Measurements from ENCODE around the gene SLC35F4.

SLC35F4 gene

DNA sequence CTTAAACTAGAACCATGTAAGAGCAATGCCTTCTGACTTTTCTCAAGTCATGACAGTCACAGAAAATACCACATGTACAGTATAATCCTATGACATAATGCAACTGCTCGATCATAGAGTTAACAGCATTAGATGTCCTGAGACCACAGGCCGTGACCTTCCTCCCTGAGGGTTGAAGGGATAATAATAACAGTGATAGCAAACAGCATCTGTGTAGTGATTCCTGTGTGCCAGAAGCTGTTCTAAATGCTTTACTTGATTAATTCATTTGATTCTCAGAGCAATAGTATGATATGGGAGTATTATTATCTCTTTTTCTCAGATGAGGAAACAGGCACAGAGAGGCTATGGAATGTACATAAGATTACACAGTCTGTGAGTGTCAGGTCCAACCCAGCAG, 53.2 kb downstream of the SLC35F4 start:
- H3K4me3 ChIP-seq (ENCODE audit: low read depth, low read length) = no peak overlapping the region
- TF ChIP-seq, protein P1, sequence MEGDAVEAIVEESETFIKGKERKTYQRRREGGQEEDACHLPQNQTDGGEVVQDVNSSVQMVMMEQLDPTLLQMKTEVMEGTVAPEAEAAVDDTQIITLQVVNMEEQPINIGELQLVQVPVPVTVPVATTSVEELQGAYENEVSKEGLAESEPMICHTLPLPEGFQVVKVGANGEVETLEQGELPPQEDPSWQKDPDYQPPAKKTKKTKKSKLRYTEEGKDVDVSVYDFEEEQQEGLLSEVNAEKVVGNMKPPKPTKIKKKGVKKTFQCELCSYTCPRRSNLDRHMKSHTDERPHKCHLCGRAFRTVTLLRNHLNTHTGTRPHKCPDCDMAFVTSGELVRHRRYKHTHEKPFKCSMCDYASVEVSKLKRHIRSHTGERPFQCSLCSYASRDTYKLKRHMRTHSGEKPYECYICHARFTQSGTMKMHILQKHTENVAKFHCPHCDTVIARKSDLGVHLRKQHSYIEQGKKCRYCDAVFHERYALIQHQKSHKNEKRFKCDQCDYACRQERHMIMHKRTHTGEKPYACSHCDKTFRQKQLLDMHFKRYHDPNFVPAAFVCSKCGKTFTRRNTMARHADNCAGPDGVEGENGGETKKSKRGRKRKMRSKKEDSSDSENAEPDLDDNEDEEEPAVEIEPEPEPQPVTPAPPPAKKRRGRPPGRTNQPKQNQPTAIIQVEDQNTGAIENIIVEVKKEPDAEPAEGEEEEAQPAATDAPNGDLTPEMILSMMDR (IDR thresholded peaks at IDR 0.05; ENCODE audit: borderline replicate concordance, insufficient read depth, low read depth, low read length) = no peak

DNA sequence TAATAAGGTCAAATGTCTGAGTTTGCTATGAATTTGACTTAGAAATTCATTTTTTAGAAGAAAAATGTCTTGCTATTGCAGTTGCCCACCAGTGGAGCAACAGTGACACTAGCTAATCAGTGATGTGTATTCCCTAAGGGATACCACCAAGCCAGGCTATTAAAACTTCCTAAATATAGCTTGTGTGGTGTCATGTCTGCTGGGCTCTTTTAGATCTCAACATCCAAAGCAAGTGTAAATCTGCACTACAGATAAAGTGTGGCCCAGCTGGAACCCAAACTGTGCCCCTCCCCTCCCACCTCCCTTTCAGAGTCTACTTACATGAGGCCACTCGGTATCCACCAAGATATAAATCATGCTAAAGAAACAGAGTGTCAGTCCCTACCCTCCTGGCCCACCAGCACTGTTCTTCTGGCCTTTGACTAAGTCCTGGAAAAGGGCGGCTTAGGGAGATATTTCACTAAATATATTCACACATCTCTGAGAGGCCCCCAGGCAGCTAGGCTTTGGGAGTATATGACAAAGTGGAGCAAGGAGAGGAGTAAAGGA, 53.8 kb downstream of the SLC35F4 start:
- TF ChIP-seq, protein P1 (IDR thresholded peaks at IDR 0.05; ENCODE audit: borderline replicate concordance, insufficient read depth, low read depth, low read length) = no peak
- H3K4me3 ChIP-seq (ENCODE audit: low read depth, low read length) = no peak overlapping the region

DNA sequence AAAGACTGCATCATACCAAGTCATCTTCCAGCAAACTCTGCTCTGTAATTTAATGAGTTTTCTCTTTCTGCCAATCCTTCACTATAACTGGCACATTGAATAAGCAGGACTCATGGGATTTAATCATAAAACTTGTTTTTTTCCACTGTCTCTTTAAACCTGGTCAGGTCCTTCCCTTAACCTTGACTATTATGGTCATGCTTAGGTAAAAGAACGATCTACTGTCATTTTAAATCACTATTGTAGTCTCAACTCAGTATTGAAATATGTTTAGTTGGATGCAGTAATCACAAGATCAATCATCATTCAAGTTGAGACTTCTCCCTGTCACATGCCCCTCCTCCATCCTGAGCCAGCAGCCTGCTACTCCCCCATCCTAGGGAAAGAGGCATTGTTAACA, 56.1 kb downstream of the SLC35F4 start:
- H3K4me3 ChIP-seq (ENCODE audit: low read depth, low read length) = no peak overlapping the region
- TF ChIP-seq, protein P1 (IDR thresholded peaks at IDR 0.05; ENCODE audit: borderline replicate concordance, insufficient read depth, low read depth, low read length) = no peak

DNA sequence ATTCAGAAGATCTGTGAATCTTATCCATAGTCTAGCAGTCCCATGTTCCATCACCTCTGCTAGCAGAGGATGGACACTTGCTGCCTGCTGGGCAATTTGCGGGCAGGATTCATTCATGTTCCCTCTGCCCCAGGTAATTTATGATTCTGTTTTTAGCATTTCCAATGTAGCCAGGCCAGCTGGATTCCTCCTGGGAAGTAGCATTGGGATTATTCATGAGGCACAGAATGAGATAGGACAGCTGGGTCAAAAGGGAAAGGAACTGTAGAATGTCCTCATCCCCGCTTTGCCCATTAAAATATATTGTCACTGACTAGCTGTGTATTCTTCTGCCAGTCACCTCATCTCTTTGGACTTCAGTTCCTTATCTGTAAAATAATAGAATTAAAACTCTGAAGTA, 68.7 kb downstream of the SLC35F4 start:
- TF ChIP-seq, protein P1 (IDR thresholded peaks at IDR 0.05; ENCODE audit: borderline replicate concordance, insufficient read depth, low read depth, low read length) = no peak
- no peak overlapping the region for H3K4me3 ChIP-seq (ENCODE audit: low read depth, low read length)

DNA sequence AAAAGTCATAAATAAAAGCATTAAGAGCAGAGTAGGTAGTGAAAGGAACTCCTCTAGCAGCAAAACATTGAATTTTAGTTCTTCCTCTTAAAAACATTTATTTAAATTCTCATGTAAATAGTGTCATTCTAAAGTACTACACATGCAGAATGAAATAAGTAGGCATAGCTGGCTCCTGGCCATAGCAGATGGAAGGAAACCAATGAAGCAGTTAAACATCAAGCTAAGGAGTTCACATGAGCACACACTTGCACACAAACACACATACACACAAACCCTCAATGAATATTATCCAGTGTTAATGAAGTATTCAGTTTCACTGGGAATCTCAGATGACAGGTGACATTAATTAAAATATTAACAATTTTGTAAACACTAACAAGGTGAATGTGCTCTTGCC, 69.3 kb downstream of the SLC35F4 start:
- TF ChIP-seq, protein P1 (IDR thresholded peaks at IDR 0.05; ENCODE audit: borderline replicate concordance, insufficient read depth, low read depth, low read length) = no peak
- H3K4me3 ChIP-seq (ENCODE audit: low read depth, low read length) = no peak overlapping the region

DNA sequence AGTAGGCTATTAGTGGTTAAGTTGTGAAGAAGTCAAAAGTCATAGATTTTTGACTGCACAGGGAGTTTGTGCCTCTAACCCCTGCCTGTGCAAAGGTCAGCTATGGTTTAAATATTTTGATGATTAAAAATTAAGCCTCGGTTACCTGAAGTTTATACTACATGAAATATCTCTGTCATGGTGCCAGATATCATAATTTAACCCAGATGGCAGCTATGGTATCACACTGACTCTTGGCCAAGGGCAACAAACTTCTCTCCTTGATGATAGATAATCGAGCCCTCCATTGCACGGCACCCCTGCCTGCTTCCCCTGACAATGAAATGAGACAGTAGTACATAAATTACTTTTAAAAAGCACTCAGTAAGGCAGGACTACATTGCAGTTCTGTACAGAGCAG, 80.8 kb downstream of the SLC35F4 start:
- TF ChIP-seq, protein P1 (IDR thresholded peaks at IDR 0.05; ENCODE audit: borderline replicate concordance, insufficient read depth, low read depth, low read length) = no peak
- H3K4me3 ChIP-seq (ENCODE audit: low read depth, low read length) = no peak overlapping the region

DNA sequence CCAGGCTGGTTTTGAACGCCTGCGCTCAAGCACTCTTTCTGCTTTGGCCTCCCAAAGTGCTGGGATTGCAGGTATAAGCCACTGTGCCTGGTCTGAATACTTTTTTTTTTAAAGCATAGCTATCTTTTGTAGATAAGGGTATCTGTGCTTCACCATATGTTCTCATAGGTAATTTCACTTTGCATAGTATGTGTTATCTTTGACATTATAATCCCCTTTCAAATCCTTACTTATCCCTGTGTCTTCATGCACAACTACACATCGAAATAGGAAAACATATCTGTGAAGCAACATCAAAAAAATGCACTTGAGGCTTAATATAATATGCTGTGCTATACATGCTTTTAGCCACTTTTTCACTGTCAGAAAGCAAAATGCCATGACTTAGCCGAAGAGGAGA, 94.1 kb downstream of the SLC35F4 start:
- H3K4me3 ChIP-seq (ENCODE audit: low read depth, low read length) = no peak overlapping the region
- TF ChIP-seq, protein P1 (IDR thresholded peaks at IDR 0.05; ENCODE audit: borderline replicate concordance, insufficient read depth, low read depth, low read length) = no peak

Data from GM12875 (cell line).